NCI-H1092 treated with DMSO at 0.1 percent for 48 hours (cell line): ENCODE results near the gene ZNF662.

Experiments used
- DNase-seq: peaks from one replicate; lab custom pipeline; 2025; lab: John Stamatoyannopoulos, UW

ZNF662 gene

GRCh38 chr3:42887084-42887483 lies 18.9 kb upstream of the ZNF662 start:
- DNase-seq: no peak

- no peak for DNase-seq
Measured at GRCh38 chr3:42891042-42891441, 14.9 kb upstream of the ZNF662 start.

- no peak for DNase-seq
Measured at GRCh38 chr3:42892169-42892568, 13.8 kb upstream of the ZNF662 start.

- no peak for DNase-seq
Measured at GRCh38 chr3:42892807-42893206, 13.1 kb upstream of the ZNF662 start.

GRCh38 chr3:42894698-42895579 lies 11.0 kb upstream of the ZNF662 start:
- no peak for DNase-seq

- no peak for DNase-seq
Measured at GRCh38 chr3:42895580-42895868, 10.4 kb upstream of the ZNF662 start.

GRCh38 chr3:42898896-42899675 lies 6.9 kb upstream of the ZNF662 start:
- no peak for DNase-seq

GRCh38 chr3:42900226-42901072 lies 5.5 kb upstream of the ZNF662 start:
- DNase-seq: no peak

- no peak for DNase-seq
Measured at GRCh38 chr3:42901073-42901415, 4.9 kb upstream of the ZNF662 start.

GRCh38 chr3:42902257-42902656 lies 3.7 kb upstream of the ZNF662 start:
- DNase-seq: no peak

GRCh38 chr3:42904076-42904475 lies 1.9 kb upstream of the ZNF662 start:
- no peak for DNase-seq

GRCh38 chr3:42905740-42906069 lies 237 bp upstream of the ZNF662 start:
- peak; percentile 51 for DNase-seq

- DNase-seq: no peak
Measured at GRCh38 chr3:42906848-42907183, 874 bp downstream of the ZNF662 start.

- DNase-seq: no peak
Measured at GRCh38 chr3:42908675-42909074, 2.7 kb downstream of the ZNF662 start.

- no peak for DNase-seq
Measured at GRCh38 chr3:42911551-42911950, 5.6 kb downstream of the ZNF662 start.

- no peak for DNase-seq
Measured at GRCh38 chr3:42914771-42915515, 9.0 kb downstream of the ZNF662 start.

- no peak for DNase-seq
Measured at GRCh38 chr3:42923606-42924005, 17.7 kb downstream of the ZNF662 start.

GRCh38 chr3:42926310-42926709 lies 20.4 kb downstream of the ZNF662 start:
- no peak for DNase-seq

GRCh38 chr3:42934111-42934510 lies 28.2 kb downstream of the ZNF662 start:
- DNase-seq: no peak

GRCh38 chr3:42934910-42935309 lies 29.0 kb downstream of the ZNF662 start:
- no peak for DNase-seq

- DNase-seq: no peak
Measured at GRCh38 chr3:42935472-42935871, 29.5 kb downstream of the ZNF662 start.
